CD4-positive, CD25-positive, alpha-beta regulatory T cell (primary cell): ENCODE measurements around the gene ACOT7. TPM values are rescaled to one million over a fixed set of nuclear protein-coding genes. Genes with fewer than 3 reads are reported as not detected.
A peak's percentile ranks its signal among the peaks of the same experiment; 100 is the strongest.

Source experiments
- ATAC-seq, 2 donors: fragments of 150-1000 bp; cut with Tn5 transposase; one replicate each; pipeline ENCODE4 v1.10.0; 2021; ENCODE audit warnings: low read depth in 2 of 2, moderate number of reproducible peaks in 2 of 2, moderate library complexity in 1 of 2
- DNase-seq, 3 donors: peaks; one replicate each; pipeline versions ENCODE4 v3.0.0 to v3.0.0-alpha.2; 2012 to 2022; ENCODE audit warnings: mixed read lengths in 1 of 3
- H3K27ac ChIP-seq: one replicate; pipeline ENCODE4 v1.7.0; 2013; ENCODE audit warnings: mild to moderate bottlenecking, low read length; ENCODE audit not compliant: insufficient read depth, poor library complexity, severe bottlenecking
- H3K27me3 ChIP-seq: one replicate; pipeline ENCODE4 v1.7.0; 2013; ENCODE audit warnings: low read length; ENCODE audit not compliant: control insufficient read depth, insufficient read depth
- H3K36me3 ChIP-seq: one replicate; pipeline ENCODE4 v1.7.0; 2013; ENCODE audit warnings: mild to moderate bottlenecking, low read length, moderate library complexity; ENCODE audit not compliant: control insufficient read depth, insufficient read depth
- H3K4me1 ChIP-seq: 2 replicates; pipeline ENCODE4 v1.7.0; 2013; ENCODE audit warnings: mild to moderate bottlenecking, low read length; ENCODE audit not compliant: insufficient read depth, control insufficient read depth, poor library complexity, severe bottlenecking
- H3K4me3 ChIP-seq: one replicate; pipeline ENCODE4 v1.7.0; 2013; ENCODE audit warnings: low read depth, mild to moderate bottlenecking, low read length, moderate library complexity
- H3K9me3 ChIP-seq, 2 experiments: 1 replicate in 1 of 2; 2 replicates in 1 of 2; pipeline ENCODE4 v1.7.0; 2013; ENCODE audit warnings: low read length in 2 of 2, mild to moderate bottlenecking in 1 of 2, moderate library complexity in 1 of 2; ENCODE audit not compliant: control insufficient read depth in 2 of 2
- H3K27ac Mint-ChIP-seq, 3 donors: one replicate each; pipeline ENCODE4 v1.8.0; 2020 to 2022; ENCODE audit warnings: mild to moderate bottlenecking in 3 of 3, mixed read lengths in 3 of 3, moderate library complexity in 2 of 3
- H3K27me3 Mint-ChIP-seq: one replicate; pipeline ENCODE4 v1.8.0; 2022; ENCODE audit warnings: mild to moderate bottlenecking, mixed read lengths
- H3K36me3 Mint-ChIP-seq: one replicate; pipeline ENCODE4 v1.8.0; 2020; ENCODE audit warnings: mixed read lengths
- H3K4me1 Mint-ChIP-seq, 4 donors: one replicate each; pipeline ENCODE4 v1.8.0; 2020 to 2022; ENCODE audit warnings: mixed read lengths in 4 of 4, mild to moderate bottlenecking in 1 of 4
- H3K4me3 Mint-ChIP-seq, 4 donors: one replicate each; pipeline ENCODE4 v1.8.0; 2020 to 2022; ENCODE audit warnings: mild to moderate bottlenecking in 4 of 4, mixed read lengths in 4 of 4, moderate library complexity in 3 of 4
- H3K9me3 Mint-ChIP-seq, 7 donors: one replicate each; pipeline ENCODE4 v1.8.0; 2020 to 2022; ENCODE audit warnings: mixed read lengths in 7 of 7, mild to moderate bottlenecking in 3 of 7, moderate library complexity in 2 of 7
- polyA plus RNA-seq, 4 donors: library from polyadenylated mRNA; unstranded; fragments of 300-500 nt; fragmentation: Illumina TruSeq; gene quantifications; one replicate each; pipeline ENCODE4 v1.2.3, GENCODE V29; 2021
- total RNA-seq: library from RNA; stranded (reverse); gene quantifications from one replicate; pipeline ENCODE4 v1.2.3, GENCODE V29; 2022

The ACOT7 gene
- total and polyA plus RNA-seq, 5 donors from 2014 or later, result 9.3 to 13.6 (median 9.8) TPM

DNA sequence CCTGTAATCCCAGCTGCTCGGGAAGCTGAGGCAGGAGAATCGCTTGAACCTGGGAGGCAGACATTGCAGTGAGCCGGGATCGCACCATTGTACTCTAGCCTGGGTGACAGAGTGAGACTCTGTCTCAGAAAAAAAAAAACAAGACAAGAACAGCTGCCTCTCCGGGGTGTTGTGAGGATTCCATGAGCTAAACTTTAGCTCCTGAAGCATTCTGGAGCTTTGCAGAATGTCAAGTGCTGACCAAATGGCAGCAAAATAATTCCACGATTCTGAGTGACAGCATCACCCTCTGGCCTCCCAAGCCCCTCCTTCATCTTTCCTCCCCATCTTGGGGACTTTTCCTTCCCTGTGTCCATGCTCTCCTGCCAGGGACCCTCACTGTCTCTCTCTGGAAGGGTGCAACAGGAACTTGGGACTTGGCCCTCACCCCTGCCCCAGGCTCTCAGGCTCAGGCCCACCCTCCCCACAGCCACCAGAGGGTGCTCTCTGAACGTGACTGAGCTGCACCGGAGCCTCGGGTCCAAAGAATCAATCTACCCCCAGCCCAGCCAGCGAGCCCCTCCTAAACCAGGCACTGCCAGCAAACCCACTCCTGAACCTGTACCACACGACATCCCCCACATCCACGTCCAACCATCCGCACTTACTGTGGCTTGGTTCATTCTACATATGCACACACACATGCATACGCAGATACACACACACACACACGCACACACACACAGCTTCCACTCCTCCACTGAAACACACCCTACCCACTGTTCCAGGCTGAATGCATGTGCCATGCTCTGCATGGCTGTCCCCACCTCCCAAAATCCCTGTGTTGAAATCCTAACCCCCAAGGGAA is 45.7 kb downstream of the ACOT7 start:
- Mint-ChIP-seq H3K27me3 (no peaks in the 10 kb centered on the region), H3K9me3 (no peaks in the 10 kb centered on the region), H3K4me1 (peaks cover 0 to 24% (median 10%) of the 10 kb centered on the region in 4 donors), H3K36me3 (no peaks in the 10 kb centered on the region), H3K27ac (peak overlapping the region; percentile 89 to 95 (median 91)), H3K4me3 (peak overlapping the region; percentile 0 to 85 (median 46))
- H3K4me3 ChIP-seq, result peak overlapping the region; percentile 68
- ATAC-seq (peak; percentile 54 to 55), DNase-seq (peak; percentile 47 to 72 (median 64))
- H3K27me3 ChIP-seq, result no peaks in the 10 kb centered on the region
- H3K36me3 ChIP-seq, result no peaks in the 10 kb centered on the region
- no peaks in the 10 kb centered on the region for H3K9me3 ChIP-seq
- H3K27ac ChIP-seq, result peak overlapping the region; percentile 72
- peaks cover 15% of the 10 kb centered on the region for H3K4me1 ChIP-seq

DNA sequence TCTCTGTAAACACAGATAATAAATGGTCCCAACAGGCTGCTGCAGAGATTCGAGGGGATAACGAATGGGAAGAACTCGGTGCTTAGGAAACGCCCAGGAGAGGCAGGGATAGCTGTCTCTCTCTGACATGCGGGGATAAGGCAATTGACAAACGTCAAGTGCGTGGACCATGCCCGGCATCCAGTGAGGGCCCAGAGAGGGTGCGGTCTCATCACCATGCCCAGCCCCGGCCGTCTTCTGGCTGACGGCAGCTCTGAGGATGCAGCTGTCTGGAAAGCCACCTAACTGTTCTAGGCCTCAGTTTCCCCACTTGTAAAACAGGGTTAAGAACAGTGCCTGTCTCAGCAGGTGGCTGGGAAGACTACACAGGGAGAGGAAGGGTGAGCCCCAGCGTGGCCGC is 48.1 kb downstream of the ACOT7 start:
- no peaks in the 10 kb centered on the region for H3K36me3 ChIP-seq
- DNase-seq (no peak), ATAC-seq (no peak)
- peaks cover 15% of the 10 kb centered on the region for H3K4me1 ChIP-seq
- H3K9me3 Mint-ChIP-seq, result no peaks in the 10 kb centered on the region
- no peaks in the 10 kb centered on the region for H3K36me3 Mint-ChIP-seq
- H3K27ac Mint-ChIP-seq, result no peak overlapping the region
- no peaks in the 10 kb centered on the region for H3K27me3 ChIP-seq
- no peaks in the 10 kb centered on the region for H3K27me3 Mint-ChIP-seq
- no peak overlapping the region for H3K27ac ChIP-seq
- no peak overlapping the region for H3K4me3 ChIP-seq
- H3K4me1 Mint-ChIP-seq, result peaks cover 0 to 24% (median 10%) of the 10 kb centered on the region in 4 donors
- no peak overlapping the region for H3K4me3 Mint-ChIP-seq
- no peaks in the 10 kb centered on the region for H3K9me3 ChIP-seq

DNA sequence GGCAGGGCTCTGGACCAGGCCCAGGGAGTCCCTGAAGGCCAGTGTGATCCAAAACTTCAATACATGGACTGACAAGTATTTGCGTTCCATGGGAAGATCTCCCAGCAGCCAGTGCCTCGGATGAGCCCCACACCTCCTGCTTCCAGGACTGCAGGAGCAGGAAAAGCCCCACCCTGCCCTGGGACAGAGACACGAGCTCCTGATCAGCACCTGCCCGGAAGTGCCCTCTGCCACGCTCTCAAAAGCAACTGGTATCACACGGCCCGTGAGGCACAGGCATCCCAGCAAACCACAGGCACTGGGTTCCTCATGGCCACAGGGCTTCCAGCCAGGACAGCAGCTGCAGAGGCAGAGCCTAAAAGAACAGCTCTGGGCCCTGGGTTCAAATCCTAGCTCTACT is 48.6 kb downstream of the ACOT7 start:
- no peak overlapping the region for H3K27ac Mint-ChIP-seq

DNA sequence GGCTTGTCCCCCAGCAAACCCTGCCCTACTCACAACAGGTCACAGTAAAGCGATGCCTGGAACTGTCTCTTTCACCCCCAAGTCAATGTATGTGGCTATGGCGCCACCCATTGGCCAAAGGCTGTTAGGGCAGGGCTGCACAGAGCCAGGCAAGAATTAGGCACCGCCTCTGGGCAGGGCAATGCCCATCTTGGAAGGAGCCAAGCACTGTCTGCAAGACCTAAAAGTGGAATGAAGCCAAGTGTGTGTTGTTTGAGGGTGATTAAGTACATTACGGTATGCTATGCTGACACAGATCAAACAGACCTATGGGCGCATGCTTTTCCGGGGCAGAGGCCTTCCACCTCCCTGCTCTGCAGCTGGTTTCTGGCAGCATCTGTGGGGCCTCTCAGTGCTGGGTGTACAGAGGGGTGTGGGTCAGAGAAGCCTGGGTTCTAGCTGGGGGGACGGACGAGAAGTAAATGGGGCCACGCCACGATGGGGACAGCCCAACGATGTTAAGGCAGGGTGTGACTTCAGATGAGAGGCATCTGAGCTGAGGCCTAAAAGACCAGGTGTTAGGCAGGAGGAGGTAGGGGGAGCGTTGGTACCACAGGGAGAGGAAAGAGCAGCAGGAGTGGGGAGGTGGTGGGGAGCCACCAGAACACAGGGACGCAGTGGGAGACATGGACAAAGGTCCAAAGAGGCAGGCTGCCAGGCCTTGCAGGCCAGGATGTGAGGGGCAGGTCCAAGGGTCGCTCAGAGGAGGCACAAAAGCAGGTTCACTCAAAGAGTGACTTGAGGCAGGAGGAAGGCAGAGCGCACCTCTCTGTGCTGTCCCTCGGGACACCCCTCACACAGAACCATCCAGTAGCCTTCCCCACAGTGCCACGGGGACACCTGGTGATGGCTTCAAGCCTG is 49.8 kb downstream of the ACOT7 start:
- no peaks in the 10 kb centered on the region for H3K9me3 ChIP-seq
- H3K4me3 Mint-ChIP-seq, result peak overlapping the region in 1 of 4 donors; percentile 10
- peak in 1 of 2 donors; percentile 31 for ATAC-seq
- H3K27me3 ChIP-seq, result no peaks in the 10 kb centered on the region
- peaks cover 0 to 14% (median 7%) of the 10 kb centered on the region in 4 donors for H3K4me1 Mint-ChIP-seq
- H3K27me3 Mint-ChIP-seq, result no peaks in the 10 kb centered on the region
- H3K36me3 Mint-ChIP-seq, result no peaks in the 10 kb centered on the region
- no peak overlapping the region for H3K27ac ChIP-seq
- peaks cover 10% of the 10 kb centered on the region for H3K4me1 ChIP-seq
- H3K4me3 ChIP-seq, result no peak overlapping the region
- DNase-seq, result peak in 2 of 3 donors; percentile 42 to 61
- H3K36me3 ChIP-seq, result no peaks in the 10 kb centered on the region
- H3K9me3 Mint-ChIP-seq, result no peaks in the 10 kb centered on the region
- no peak overlapping the region for H3K27ac Mint-ChIP-seq

More for the DNA sequence above, 48.6 kb downstream of the ACOT7 start:
- H3K36me3 Mint-ChIP-seq, result no peaks in the 10 kb centered on the region
- Histone ChIP-seq H3K4me3 (no peak overlapping the region), H3K36me3 (no peaks in the 10 kb centered on the region), H3K9me3 (no peaks in the 10 kb centered on the region), H3K4me1 (peaks cover 15% of the 10 kb centered on the region), H3K27me3 (no peaks in the 10 kb centered on the region), H3K27ac (no peak overlapping the region)
- peaks cover 0 to 24% (median 10%) of the 10 kb centered on the region in 4 donors for H3K4me1 Mint-ChIP-seq
- DNase-seq (no peak), ATAC-seq (no peak)
- no peaks in the 10 kb centered on the region for H3K27me3 Mint-ChIP-seq
- H3K4me3 Mint-ChIP-seq, result no peak overlapping the region
- H3K9me3 Mint-ChIP-seq, result no peaks in the 10 kb centered on the region

- H3K4me1 ChIP-seq, result no peaks in the 10 kb centered on the region
- H3K4me3 Mint-ChIP-seq, result no peak overlapping the region
These were observed 51.5 kb downstream of the ACOT7 start for GRCh38 chr1:6342056-6342455.

DNA sequence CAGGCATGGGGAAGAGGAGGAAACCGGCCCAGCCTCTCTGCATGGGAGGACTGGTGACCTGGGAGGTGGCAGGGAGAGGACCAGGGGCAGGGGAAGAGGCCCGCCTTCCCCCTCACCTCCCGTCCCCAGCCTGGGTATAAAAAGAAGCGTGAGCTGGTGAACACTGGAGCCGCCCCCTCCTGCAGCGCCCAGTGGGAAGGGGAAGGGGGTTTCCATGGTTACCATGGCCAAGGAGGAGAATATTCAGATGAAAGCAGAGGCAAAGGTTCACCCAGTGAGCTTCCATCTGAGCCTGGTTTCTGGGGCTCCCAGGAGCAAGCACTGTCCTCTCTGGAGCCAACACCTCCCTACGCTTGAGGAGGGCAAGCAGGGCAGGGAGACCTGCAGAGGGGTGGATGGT is 54.9 kb downstream of the ACOT7 start:
- H3K36me3 ChIP-seq, result no peaks in the 10 kb centered on the region
- H3K4me1 ChIP-seq, result no peaks in the 10 kb centered on the region
- Mint-ChIP-seq H3K9me3 (no peaks in the 10 kb centered on the region), H3K27me3 (no peaks in the 10 kb centered on the region), H3K36me3 (no peaks in the 10 kb centered on the region), H3K4me3 (no peak overlapping the region), H3K27ac (no peak overlapping the region), H3K4me1 (no peaks in the 10 kb centered on the region)
- H3K27ac ChIP-seq, result no peak overlapping the region
- ATAC-seq (no peak), DNase-seq (no peak)
- H3K4me3 ChIP-seq, result no peak overlapping the region
- no peaks in the 10 kb centered on the region for H3K9me3 ChIP-seq
- no peaks in the 10 kb centered on the region for H3K27me3 ChIP-seq

More at GRCh38 chr1:6342056-6342455, 51.5 kb downstream of the ACOT7 start:
- Histone ChIP-seq H3K9me3 (no peaks in the 10 kb centered on the region), H3K27ac (no peak overlapping the region), H3K27me3 (no peaks in the 10 kb centered on the region), H3K36me3 (no peaks in the 10 kb centered on the region), H3K4me3 (no peak overlapping the region)
- DNase-seq, result no peak
- no peak for ATAC-seq
- no peak overlapping the region for H3K27ac Mint-ChIP-seq
- H3K27me3 Mint-ChIP-seq, result no peaks in the 10 kb centered on the region
- no peaks in the 10 kb centered on the region for H3K36me3 Mint-ChIP-seq
- H3K4me1 Mint-ChIP-seq, result peaks cover 0 to 4% (median 0%) of the 10 kb centered on the region in 4 donors
- no peaks in the 10 kb centered on the region for H3K9me3 Mint-ChIP-seq

GRCh38 chr1:6336776-6337622 is 56.6 kb downstream of the ACOT7 start:
- Mint-ChIP-seq H3K36me3 (no peaks in the 10 kb centered on the region), H3K9me3 (no peaks in the 10 kb centered on the region), H3K4me3 (no peak overlapping the region), H3K27ac (no peak overlapping the region), H3K27me3 (no peaks in the 10 kb centered on the region), H3K4me1 (no peaks in the 10 kb centered on the region)
- Histone ChIP-seq H3K27me3 (no peaks in the 10 kb centered on the region), H3K36me3 (no peaks in the 10 kb centered on the region), H3K27ac (no peak overlapping the region), H3K4me3 (no peak overlapping the region), H3K4me1 (no peaks in the 10 kb centered on the region), H3K9me3 (no peaks in the 10 kb centered on the region)
- DNase-seq, result no peak
- no peak for ATAC-seq
